ENCODE measurements around the gene SMIM35. TPM values are rescaled to one million over a fixed set of nuclear protein-coding genes. Genes with fewer than 3 reads are reported as not detected.

The SMIM35 gene
- total RNA-seq, 1 experiment from 2014 or later = not detected

DNA sequence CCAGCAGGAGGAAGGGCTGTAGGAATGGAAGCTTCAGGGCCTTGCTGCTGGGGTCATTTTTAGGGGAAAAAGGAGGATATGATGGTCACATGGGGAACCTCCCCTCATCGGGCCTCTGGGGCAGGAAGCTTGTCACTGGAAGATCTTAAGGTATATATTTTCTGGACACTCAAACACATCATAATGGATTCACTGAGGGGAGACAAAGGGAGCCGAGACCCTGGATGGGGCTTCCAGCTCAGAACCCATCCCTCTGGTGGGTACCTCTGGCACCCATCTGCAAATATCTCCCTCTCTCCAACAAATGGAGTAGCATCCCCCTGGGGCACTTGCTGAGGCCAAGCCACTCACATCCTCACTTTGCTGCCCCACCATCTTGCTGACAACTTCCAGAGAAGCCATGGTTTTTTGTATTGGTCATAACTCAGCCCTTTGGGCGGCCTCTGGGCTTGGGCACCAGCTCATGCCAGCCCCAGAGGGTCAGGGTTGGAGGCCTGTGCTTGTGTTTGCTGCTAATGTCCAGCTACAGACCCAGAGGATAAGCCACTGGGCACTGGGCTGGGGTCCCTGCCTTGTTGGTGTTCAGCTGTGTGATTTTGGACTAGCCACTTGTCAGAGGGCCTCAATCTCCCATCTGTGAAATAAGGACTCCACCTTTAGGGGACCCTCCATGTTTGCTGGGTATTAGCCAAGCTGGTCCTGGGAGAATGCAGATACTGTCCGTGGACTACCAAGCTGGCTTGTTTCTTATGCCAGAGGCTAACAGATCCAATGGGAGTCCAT is 86.5 kb downstream of the SMIM35 start:
- no peak for DNase-seq (ENCODE audit: low spot score)
- H3K4me3 Mint-ChIP-seq = no peak overlapping the region
- ChIA-PET POLR2A (no interaction called here), CTCF (interaction anchor here (3.5 kb wide), 1 partner anchor 53 kb away, joined by 14 read pairs; no protein-coding TSS in a partner anchor)
- H3K9me3 Mint-ChIP-seq = peaks cover 11% of the 10 kb centered on the region
- H3K36me3 Mint-ChIP-seq = no peaks in the 10 kb centered on the region
- no peak for ATAC-seq
- no peak overlapping the region for H3K27ac Mint-ChIP-seq
- no peaks in the 10 kb centered on the region; the same call in 1 of the 2 replicates for H3K27me3 Mint-ChIP-seq (ENCODE audit: low read depth)
- TF ChIP-seq RORB (CRISPR knock-in tag; IDR thresholded peaks at IDR 0.05) (no peak), NFE2L1 (CRISPR knock-in tag; IDR thresholded peaks at IDR 0.05) (no peak)
- peaks cover 11% of the 10 kb centered on the region for H3K4me1 Mint-ChIP-seq

DNA sequence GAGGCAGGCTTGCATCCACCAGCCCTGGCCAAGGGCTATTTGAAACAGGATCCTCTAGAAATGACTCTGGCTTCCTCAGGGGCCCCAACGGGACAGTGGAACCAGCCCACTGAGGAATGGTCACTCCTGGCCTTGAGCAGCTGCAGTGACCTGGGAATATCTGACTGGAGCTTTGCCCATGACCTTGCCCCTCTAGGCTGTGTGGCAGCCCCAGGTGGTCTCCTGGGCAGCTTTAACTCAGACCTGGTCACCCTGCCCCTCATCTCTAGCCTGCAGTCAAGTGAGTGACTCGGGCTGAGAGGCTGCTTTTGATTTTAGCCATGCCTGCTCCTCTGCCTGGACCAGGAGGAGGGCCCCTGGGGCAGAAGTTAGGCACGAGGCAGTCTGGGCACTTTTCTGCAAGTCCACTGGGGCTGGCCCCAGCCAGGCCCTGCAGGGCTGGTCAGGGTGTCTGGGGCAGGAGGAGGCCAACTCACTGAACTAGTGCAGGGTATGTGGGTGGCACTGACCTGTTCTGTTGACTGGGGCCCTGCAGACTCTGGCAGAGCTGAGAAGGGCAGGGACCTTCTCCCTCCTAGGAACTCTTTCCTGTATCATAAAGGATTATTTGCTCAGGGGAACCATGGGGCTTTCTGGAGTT is 87.3 kb downstream of the SMIM35 start:
- H3K4me1 Mint-ChIP-seq = peaks cover 13% of the 10 kb centered on the region
- CTCF ChIA-PET = no interaction called here
- POLR2A ChIA-PET = no interaction called here
- ATAC-seq (no peak), DNase-seq (ENCODE audit: low spot score) (no peak)
- no peak overlapping the region for H3K27ac Mint-ChIP-seq
- peaks cover 11% of the 10 kb centered on the region for H3K9me3 Mint-ChIP-seq
- H3K27me3 Mint-ChIP-seq (ENCODE audit: low read depth) = no peaks in the 10 kb centered on the region; the same call in 1 of the 2 replicates
- H3K4me3 Mint-ChIP-seq = no peak overlapping the region
- H3K36me3 Mint-ChIP-seq = no peaks in the 10 kb centered on the region
- TF ChIP-seq CREM (CRISPR knock-in tag; IDR thresholded peaks at IDR 0.05) (no peak), ELF4 (CRISPR knock-in tag; IDR thresholded peaks at IDR 0.05; ENCODE audit: low read depth) (no peak), NFATC4 (CRISPR knock-in tag; IDR thresholded peaks at IDR 0.05) (no peak), FOXJ3 (CRISPR knock-in tag; IDR thresholded peaks at IDR 0.05; ENCODE audit: borderline replicate concordance) (no peak), TEAD1 (CRISPR knock-in tag; IDR thresholded peaks at IDR 0.05) (no peak), JAZF1 (CRISPR knock-in tag; IDR thresholded peaks at IDR 0.05) (no peak), ZNF121 (CRISPR knock-in tag; IDR thresholded peaks at IDR 0.05) (no peak), SOX15 (CRISPR knock-in tag; IDR thresholded peaks at IDR 0.05) (no peak), JUN (CRISPR knock-in tag; IDR thresholded peaks at IDR 0.05) (no peak), ZBTB21 (CRISPR knock-in tag; IDR thresholded peaks at IDR 0.05; ENCODE audit: borderline replicate concordance) (no peak)
- TF ChIP-seq, protein P1, sequence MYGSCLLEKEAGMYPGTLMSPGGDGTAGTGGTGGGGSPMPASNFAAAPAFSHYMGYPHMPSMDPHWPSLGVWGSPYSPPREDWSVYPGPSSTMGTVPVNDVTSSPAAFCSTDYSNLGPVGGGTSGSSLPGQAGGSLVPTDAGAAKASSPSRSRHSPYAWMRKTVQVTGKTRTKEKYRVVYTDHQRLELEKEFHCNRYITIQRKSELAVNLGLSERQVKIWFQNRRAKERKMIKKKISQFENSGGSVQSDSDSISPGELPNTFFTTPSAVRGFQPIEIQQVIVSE (CRISPR knock-in tag; IDR thresholded peaks at IDR 0.05; ENCODE audit: borderline replicate concordance) = no peak
- TF ChIP-seq, protein P2, sequence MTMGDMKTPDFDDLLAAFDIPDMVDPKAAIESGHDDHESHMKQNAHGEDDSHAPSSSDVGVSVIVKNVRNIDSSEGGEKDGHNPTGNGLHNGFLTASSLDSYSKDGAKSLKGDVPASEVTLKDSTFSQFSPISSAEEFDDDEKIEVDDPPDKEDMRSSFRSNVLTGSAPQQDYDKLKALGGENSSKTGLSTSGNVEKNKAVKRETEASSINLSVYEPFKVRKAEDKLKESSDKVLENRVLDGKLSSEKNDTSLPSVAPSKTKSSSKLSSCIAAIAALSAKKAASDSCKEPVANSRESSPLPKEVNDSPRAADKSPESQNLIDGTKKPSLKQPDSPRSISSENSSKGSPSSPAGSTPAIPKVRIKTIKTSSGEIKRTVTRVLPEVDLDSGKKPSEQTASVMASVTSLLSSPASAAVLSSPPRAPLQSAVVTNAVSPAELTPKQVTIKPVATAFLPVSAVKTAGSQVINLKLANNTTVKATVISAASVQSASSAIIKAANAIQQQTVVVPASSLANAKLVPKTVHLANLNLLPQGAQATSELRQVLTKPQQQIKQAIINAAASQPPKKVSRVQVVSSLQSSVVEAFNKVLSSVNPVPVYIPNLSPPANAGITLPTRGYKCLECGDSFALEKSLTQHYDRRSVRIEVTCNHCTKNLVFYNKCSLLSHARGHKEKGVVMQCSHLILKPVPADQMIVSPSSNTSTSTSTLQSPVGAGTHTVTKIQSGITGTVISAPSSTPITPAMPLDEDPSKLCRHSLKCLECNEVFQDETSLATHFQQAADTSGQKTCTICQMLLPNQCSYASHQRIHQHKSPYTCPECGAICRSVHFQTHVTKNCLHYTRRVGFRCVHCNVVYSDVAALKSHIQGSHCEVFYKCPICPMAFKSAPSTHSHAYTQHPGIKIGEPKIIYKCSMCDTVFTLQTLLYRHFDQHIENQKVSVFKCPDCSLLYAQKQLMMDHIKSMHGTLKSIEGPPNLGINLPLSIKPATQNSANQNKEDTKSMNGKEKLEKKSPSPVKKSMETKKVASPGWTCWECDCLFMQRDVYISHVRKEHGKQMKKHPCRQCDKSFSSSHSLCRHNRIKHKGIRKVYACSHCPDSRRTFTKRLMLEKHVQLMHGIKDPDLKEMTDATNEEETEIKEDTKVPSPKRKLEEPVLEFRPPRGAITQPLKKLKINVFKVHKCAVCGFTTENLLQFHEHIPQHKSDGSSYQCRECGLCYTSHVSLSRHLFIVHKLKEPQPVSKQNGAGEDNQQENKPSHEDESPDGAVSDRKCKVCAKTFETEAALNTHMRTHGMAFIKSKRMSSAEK (CRISPR knock-in tag; IDR thresholded peaks at IDR 0.05; ENCODE audit: borderline replicate concordance) = no peak
- TF ChIP-seq, protein P3, sequence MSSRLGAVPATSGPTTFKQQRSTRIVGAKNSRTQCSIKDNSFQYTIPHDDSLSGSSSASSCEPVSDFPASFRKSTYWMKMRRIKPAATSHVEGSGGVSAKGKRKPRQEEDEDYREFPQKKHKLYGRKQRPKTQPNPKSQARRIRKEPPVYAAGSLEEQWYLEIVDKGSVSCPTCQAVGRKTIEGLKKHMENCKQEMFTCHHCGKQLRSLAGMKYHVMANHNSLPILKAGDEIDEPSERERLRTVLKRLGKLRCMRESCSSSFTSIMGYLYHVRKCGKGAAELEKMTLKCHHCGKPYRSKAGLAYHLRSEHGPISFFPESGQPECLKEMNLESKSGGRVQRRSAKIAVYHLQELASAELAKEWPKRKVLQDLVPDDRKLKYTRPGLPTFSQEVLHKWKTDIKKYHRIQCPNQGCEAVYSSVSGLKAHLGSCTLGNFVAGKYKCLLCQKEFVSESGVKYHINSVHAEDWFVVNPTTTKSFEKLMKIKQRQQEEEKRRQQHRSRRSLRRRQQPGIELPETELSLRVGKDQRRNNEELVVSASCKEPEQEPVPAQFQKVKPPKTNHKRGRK (CRISPR knock-in tag; IDR thresholded peaks at IDR 0.05; ENCODE audit: borderline replicate concordance) = no peak
- TF ChIP-seq, protein P4, sequence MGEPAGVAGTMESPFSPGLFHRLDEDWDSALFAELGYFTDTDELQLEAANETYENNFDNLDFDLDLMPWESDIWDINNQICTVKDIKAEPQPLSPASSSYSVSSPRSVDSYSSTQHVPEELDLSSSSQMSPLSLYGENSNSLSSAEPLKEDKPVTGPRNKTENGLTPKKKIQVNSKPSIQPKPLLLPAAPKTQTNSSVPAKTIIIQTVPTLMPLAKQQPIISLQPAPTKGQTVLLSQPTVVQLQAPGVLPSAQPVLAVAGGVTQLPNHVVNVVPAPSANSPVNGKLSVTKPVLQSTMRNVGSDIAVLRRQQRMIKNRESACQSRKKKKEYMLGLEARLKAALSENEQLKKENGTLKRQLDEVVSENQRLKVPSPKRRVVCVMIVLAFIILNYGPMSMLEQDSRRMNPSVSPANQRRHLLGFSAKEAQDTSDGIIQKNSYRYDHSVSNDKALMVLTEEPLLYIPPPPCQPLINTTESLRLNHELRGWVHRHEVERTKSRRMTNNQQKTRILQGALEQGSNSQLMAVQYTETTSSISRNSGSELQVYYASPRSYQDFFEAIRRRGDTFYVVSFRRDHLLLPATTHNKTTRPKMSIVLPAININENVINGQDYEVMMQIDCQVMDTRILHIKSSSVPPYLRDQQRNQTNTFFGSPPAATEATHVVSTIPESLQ (CRISPR knock-in tag; IDR thresholded peaks at IDR 0.05) = no peak
- TF ChIP-seq, protein P5, sequence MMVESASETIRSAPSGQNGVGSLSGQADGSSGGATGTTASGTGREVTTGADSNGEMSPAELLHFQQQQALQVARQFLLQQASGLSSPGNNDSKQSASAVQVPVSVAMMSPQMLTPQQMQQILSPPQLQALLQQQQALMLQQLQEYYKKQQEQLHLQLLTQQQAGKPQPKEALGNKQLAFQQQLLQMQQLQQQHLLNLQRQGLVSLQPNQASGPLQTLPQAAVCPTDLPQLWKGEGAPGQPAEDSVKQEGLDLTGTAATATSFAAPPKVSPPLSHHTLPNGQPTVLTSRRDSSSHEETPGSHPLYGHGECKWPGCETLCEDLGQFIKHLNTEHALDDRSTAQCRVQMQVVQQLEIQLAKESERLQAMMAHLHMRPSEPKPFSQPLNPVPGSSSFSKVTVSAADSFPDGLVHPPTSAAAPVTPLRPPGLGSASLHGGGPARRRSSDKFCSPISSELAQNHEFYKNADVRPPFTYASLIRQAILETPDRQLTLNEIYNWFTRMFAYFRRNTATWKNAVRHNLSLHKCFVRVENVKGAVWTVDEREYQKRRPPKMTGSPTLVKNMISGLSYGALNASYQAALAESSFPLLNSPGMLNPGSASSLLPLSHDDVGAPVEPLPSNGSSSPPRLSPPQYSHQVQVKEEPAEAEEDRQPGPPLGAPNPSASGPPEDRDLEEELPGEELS (CRISPR knock-in tag; IDR thresholded peaks at IDR 0.05) = no peak
- TF ChIP-seq, protein P6, sequence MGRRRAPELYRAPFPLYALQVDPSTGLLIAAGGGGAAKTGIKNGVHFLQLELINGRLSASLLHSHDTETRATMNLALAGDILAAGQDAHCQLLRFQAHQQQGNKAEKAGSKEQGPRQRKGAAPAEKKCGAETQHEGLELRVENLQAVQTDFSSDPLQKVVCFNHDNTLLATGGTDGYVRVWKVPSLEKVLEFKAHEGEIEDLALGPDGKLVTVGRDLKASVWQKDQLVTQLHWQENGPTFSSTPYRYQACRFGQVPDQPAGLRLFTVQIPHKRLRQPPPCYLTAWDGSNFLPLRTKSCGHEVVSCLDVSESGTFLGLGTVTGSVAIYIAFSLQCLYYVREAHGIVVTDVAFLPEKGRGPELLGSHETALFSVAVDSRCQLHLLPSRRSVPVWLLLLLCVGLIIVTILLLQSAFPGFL (CRISPR knock-in tag; IDR thresholded peaks at IDR 0.05; ENCODE audit: borderline replicate concordance) = no peak
- TF ChIP-seq, protein P7, sequence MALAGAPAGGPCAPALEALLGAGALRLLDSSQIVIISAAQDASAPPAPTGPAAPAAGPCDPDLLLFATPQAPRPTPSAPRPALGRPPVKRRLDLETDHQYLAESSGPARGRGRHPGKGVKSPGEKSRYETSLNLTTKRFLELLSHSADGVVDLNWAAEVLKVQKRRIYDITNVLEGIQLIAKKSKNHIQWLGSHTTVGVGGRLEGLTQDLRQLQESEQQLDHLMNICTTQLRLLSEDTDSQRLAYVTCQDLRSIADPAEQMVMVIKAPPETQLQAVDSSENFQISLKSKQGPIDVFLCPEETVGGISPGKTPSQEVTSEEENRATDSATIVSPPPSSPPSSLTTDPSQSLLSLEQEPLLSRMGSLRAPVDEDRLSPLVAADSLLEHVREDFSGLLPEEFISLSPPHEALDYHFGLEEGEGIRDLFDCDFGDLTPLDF (CRISPR knock-in tag; IDR thresholded peaks at IDR 0.05) = no peak
